Prostate gland (tissue), 2 donors: Measurements from ENCODE around the gene CLASP1. TPM values are rescaled to one million over a fixed set of nuclear protein-coding genes. Genes with fewer than 3 reads are reported as not detected.

ENCODE experiments used
- DNase-seq: peaks from one replicate; pipeline ENCODE4 v3.0.0-alpha.2; 2019; ENCODE audit warnings: low spot score
- H3K27ac ChIP-seq, 2 donors: fragments of 200-600 bp; sonication (generic); 2 replicates each; pipeline ENCODE4 v1.5.1; 2017 to 2019
- H3K27me3 ChIP-seq: fragments of 200-600 bp; sonication (generic); replicated peaks from 2 replicates; pipeline ENCODE4 v1.5.1; 2019; ENCODE audit not compliant: insufficient read depth
- H3K36me3 ChIP-seq, 2 donors: fragments of 200-600 bp; sonication (generic); 1 replicate in 1 of 2; 2 replicates in 1 of 2; pipeline versions ENCODE4 v1.5.1 to v1.8.1; 2017 to 2019
- H3K4me1 ChIP-seq: fragments of 200-600 bp; sonication (generic); replicated peaks from 2 replicates; pipeline ENCODE4 v1.5.1; 2019
- H3K4me3 ChIP-seq, 2 donors: fragments of 200-600 bp; sonication (generic); 2 replicates each; pipeline ENCODE4 v1.5.1; 2017 to 2019
- H3K9me3 ChIP-seq: fragments of 200-600 bp; sonication (generic); 2 replicates; pipeline ENCODE4 v1.5.1; 2017
- CTCF ChIP-seq, 4 experiments: fragments of 200-600 bp in 2 of 4; fragments of 450-650 bp in 2 of 4; sonication (generic) in 2 of 4; IDR thresholded peaks; 1 replicate in 3 of 4; 2 replicates in 1 of 4; pipeline ENCODE4 v1.5.1; 2016 to 2019; ENCODE audit warnings: antibody characterized with exemption in 4 of 4, mild to moderate bottlenecking in 2 of 4, moderate library complexity in 2 of 4
- POLR2A ChIP-seq: fragments of 450-650 bp; IDR thresholded peaks from one replicate; pipeline ENCODE4 v1.6.1; 2016; ENCODE audit warnings: antibody characterized with exemption, mild to moderate bottlenecking
- POLR2AphosphoS5 ChIP-seq: sonication (generic); formaldehyde crosslinking; IDR thresholded peaks from one replicate; pipeline ENCODE4 v1.6.1; 2017; ENCODE audit warnings: antibody characterized with exemption
- WGBS: methylation state at CpG from one replicate; pipeline ENCODE4 v1.1.5; 2018; 5-methylcytosine and 5-hydroxymethylcytosine counted together
- intact Hi-C: fragments of 100-400 bp; cut with DNase I; formaldehyde crosslinking; loops from one replicate; pipeline ENCODE4 v1.14.2; 2022
- total RNA-seq, 2 donors: library from RNA; depleted of rRNA; stranded (reverse); fragments of >200 nt; gene quantifications; one replicate each; pipeline ENCODE4 v1.1.0, GENCODE V29; 2016

The CLASP1 gene
- total RNA-seq, 2 donors from 2014 or later, result 44.4 to 90.2 TPM

GRCh38 chr2:121583555-121583954 lies 65.7 kb downstream of the CLASP1 start:
- Histone ChIP-seq H3K4me1 (no peaks in the 10 kb centered on the region), H3K27ac (no peak overlapping the region), H3K9me3 (no peaks in the 10 kb centered on the region), H3K27me3 (no peaks in the 10 kb centered on the region), H3K4me3 (no peak overlapping the region), H3K36me3 (no peaks in the 10 kb centered on the region)
- no peak for DNase-seq
- intact Hi-C loops, result no loop called here
- WGBS, result 69% methylated on average over 3 of the region's 3 CpGs
- no peak for TF ChIP-seq CTCF (IDR thresholded peaks at IDR 0.05)
- TF ChIP-seq POLR2A, result no peak
- no peak for TF ChIP-seq POLR2AphosphoS5

DNA sequence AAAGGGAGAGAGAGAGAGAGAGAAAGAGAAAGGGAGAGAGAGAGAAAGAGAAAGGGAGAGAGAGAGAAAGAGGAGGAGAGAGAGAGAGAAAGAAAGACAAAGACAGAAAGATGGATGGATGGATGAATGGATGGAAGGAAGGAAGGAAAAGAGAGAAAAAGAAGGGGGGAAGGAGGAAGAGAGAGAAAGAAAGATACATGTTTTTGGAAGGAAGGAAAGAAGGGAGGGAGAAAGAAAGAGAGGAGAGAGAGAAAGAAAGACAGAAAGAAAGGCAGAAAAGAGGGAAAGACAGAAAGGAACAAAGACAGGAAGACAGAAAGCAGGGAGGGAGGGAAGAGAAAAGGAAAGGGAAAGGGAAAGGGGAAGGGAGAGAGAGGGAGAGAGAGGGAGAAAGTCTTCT lies 67.0 kb downstream of the CLASP1 start:
- no peaks in the 10 kb centered on the region for H3K4me1 ChIP-seq
- no peaks in the 10 kb centered on the region for H3K9me3 ChIP-seq
- no peak overlapping the region for H3K4me3 ChIP-seq
- no peaks in the 10 kb centered on the region for H3K36me3 ChIP-seq
- no peak overlapping the region for H3K27ac ChIP-seq
- H3K27me3 ChIP-seq, result no peaks in the 10 kb centered on the region
- DNase-seq, result no peak
- intact Hi-C loops, result no loop called here
- TF ChIP-seq POLR2A (no peak), CTCF (IDR thresholded peaks at IDR 0.05) (no peak), POLR2AphosphoS5 (no peak)

DNA sequence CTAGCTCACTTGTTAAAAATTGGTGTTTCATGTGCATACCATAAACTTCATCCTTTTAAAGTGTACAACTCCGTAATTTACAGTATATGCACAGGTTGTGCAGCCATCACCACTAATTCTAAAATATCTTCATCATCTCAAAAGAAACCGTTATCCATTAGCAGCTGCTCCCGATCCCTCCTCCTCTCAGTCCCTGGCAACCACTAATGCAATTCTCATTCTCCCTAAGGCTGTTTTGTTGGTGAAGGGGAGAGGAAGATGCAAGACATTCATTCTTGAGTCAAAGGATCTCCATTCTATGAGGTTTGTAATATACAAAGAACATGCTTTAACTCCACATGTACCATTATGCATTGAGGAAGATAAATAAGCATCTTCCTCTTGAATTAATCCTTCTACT lies 70.0 kb downstream of the CLASP1 start:
- Histone ChIP-seq H3K4me3 (no peak overlapping the region), H3K4me1 (no peaks in the 10 kb centered on the region), H3K36me3 (no peaks in the 10 kb centered on the region), H3K27ac (no peak overlapping the region), H3K27me3 (no peaks in the 10 kb centered on the region), H3K9me3 (no peaks in the 10 kb centered on the region)
- WGBS, result 83% methylated on average over 3 of the region's 3 CpGs
- DNase-seq, result no peak
- TF ChIP-seq POLR2AphosphoS5 (no peak), CTCF (IDR thresholded peaks at IDR 0.05) (no peak), POLR2A (no peak)
- intact Hi-C loops, result no loop called here

- Histone ChIP-seq H3K4me3 (no peak overlapping the region), H3K27me3 (no peaks in the 10 kb centered on the region), H3K36me3 (no peaks in the 10 kb centered on the region), H3K4me1 (no peaks in the 10 kb centered on the region), H3K27ac (no peak overlapping the region), H3K9me3 (no peaks in the 10 kb centered on the region)
- TF ChIP-seq POLR2AphosphoS5 (no peak), CTCF (IDR thresholded peaks at IDR 0.05) (no peak), POLR2A (no peak)
- WGBS, result 84% methylated on average over 1 of the region's 1 CpG
- DNase-seq, result no peak
- intact Hi-C loops, result no loop called here
Observed at GRCh38 chr2:121577381-121577780, 71.9 kb downstream of the CLASP1 start.

DNA sequence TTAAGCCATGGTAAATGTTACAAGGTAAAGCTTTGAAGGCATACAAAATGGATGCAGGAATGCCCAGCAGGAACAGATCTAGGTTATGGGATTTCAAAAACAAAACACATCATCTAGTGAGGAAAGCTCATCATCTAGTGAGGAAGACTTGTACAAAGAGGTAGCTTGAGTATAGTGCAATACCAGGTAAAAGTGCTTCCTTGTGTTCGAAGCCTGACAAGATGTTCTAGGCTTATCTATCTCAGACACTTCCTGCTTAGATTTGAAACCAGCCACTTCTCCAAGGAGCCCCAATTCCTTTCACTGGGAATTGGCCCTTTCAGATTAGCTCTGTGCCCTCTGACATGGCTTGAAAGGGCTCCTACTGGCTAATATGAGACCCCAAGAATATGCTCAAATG lies 73.0 kb downstream of the CLASP1 start:
- Histone ChIP-seq H3K27me3 (no peaks in the 10 kb centered on the region), H3K27ac (no peak overlapping the region), H3K9me3 (no peaks in the 10 kb centered on the region), H3K4me3 (no peak overlapping the region), H3K36me3 (no peaks in the 10 kb centered on the region), H3K4me1 (no peaks in the 10 kb centered on the region)
- no peak for DNase-seq
- TF ChIP-seq POLR2AphosphoS5, result no peak
- TF ChIP-seq CTCF (IDR thresholded peaks at IDR 0.05), result no peak
- no peak for TF ChIP-seq POLR2A
- intact Hi-C loops, result no loop called here
- 100% methylated on average over 1 of the region's 1 CpG for WGBS
